HepG2 (cell line): ENCODE measurements around the gene SLC45A3.

Experiments
- CTCF ChIP-seq: sonication (generic); formaldehyde crosslinking; IDR thresholded peaks from 2 replicates; pipeline ENCODE4 v1.5.0; 2020; ENCODE audit warnings: mild to moderate bottlenecking, missing genetic modification reagents, moderate library complexity
- HMGXB4 ChIP-seq, 2 experiments: sonication (generic) in 1 of 2; formaldehyde crosslinking in 1 of 2; IDR thresholded peaks; 2 replicates each; pipeline versions ENCODE4 v1.4.0 to v1.6.1; 2018 to 2020; ENCODE audit warnings: missing genetic modification reagents in 2 of 2, borderline replicate concordance in 1 of 2, low read depth in 1 of 2, mild to moderate bottlenecking in 1 of 2, missing biosample characterization in 1 of 2
- SIX1 ChIP-seq: sonication (generic); formaldehyde crosslinking; IDR thresholded peaks from 2 replicates; pipeline ENCODE4 v1.4.0; 2020; ENCODE audit warnings: missing genetic modification reagents, borderline replicate concordance
- ZNF124 ChIP-seq: sonication (generic); formaldehyde crosslinking; IDR thresholded peaks from 2 replicates; pipeline ENCODE4 v1.4.0; 2020; ENCODE audit warnings: missing genetic modification reagents
- ZNF577 ChIP-seq: sonication (generic); formaldehyde crosslinking; IDR thresholded peaks from 2 replicates; pipeline ENCODE4 v1.4.0; 2020; ENCODE audit warnings: mild to moderate bottlenecking, low read depth, missing genetic modification reagents, borderline replicate concordance

GRCh38 chr1:205680073-205680851 lies at the start of gene SLC45A3:
- TF ChIP-seq HMGXB4 (CRISPR knock-in tag; IDR thresholded peaks at IDR 0.05; ENCODE audit: borderline replicate concordance in 1 of 2, low read depth in 1 of 2) (no peak), ZNF577 (CRISPR knock-in tag) (no peak), CTCF (no peak), ZNF124 (CRISPR knock-in tag) (no peak), SIX1 (CRISPR knock-in tag) (no peak)
